Right atrium auricular region (tissue), 2 donors: ENCODE measurements around the gene POLG. TPM values are rescaled to one million over a fixed set of nuclear protein-coding genes. Genes with fewer than 3 reads are reported as not detected.

Source experiments
- DNase-seq: peaks from one replicate; pipeline ENCODE4 v3.0.0-alpha.2; 2019; ENCODE audit warnings: low spot score
- H3K27ac ChIP-seq, 2 donors: fragments of 200-600 bp; sonication (generic); 1 replicate in 1 of 2; 2 replicates in 1 of 2; pipeline ENCODE4 v1.5.1; 2016 to 2019
- H3K27me3 ChIP-seq, 2 donors: fragments of 200-600 bp; sonication (generic); one replicate each; pipeline versions ENCODE4 v1.5.1 to v1.6.0; 2017 to 2019
- H3K36me3 ChIP-seq: fragments of 200-600 bp; sonication (generic); one replicate; pipeline ENCODE4 v1.5.1; 2016
- H3K4me1 ChIP-seq, 2 donors: fragments of 200-600 bp; sonication (generic); one replicate each; pipeline versions ENCODE4 v1.5.1 to v1.6.0; 2017 to 2019
- H3K4me3 ChIP-seq, 2 donors: fragments of 200-600 bp; sonication (generic); 1 replicate in 1 of 2; 2 replicates in 1 of 2; pipeline ENCODE4 v1.5.1; 2017 to 2019; ENCODE audit warnings: mild to moderate bottlenecking in 1 of 2, moderate library complexity in 1 of 2
- H3K9me3 ChIP-seq, 2 donors: fragments of 200-600 bp; sonication (generic); one replicate each; pipeline ENCODE4 v1.5.1; 2019
- CTCF ChIP-seq, 2 donors: fragments of 200-600 bp; sonication (generic); IDR thresholded peaks; one replicate each; pipeline ENCODE4 v1.5.1; 2019; ENCODE audit warnings: antibody characterized with exemption in 2 of 2
- total RNA-seq, 2 donors: library from RNA; depleted of rRNA; stranded (reverse); fragments of >200 nt; gene quantifications; one replicate each; pipeline ENCODE4 v1.1.0, GENCODE V29; 2016

The POLG gene
- total RNA-seq, 2 donors from 2014 or later, result 36.0 to 37.9 TPM

GRCh38 chr15:89367485-89368451, 33.1 kb upstream of the POLG start:
- Histone ChIP-seq H3K27me3 (peaks cover 65 to 85% of the 10 kb centered on the region in 2 donors), H3K4me3 (peak overlapping the region in 1 of 2 donors; percentile 26), H3K36me3 (no peaks in the 10 kb centered on the region), H3K4me1 (peaks cover 0 to 28% of the 10 kb centered on the region in 2 donors), H3K27ac (no peak overlapping the region), H3K9me3 (no peaks in the 10 kb centered on the region)
- no peak for TF ChIP-seq CTCF (IDR thresholded peaks at IDR 0.05)
- no peak for DNase-seq

- Histone ChIP-seq H3K36me3 (no peaks in the 10 kb centered on the region), H3K27me3 (peaks cover 63 to 85% of the 10 kb centered on the region in 2 donors), H3K9me3 (no peaks in the 10 kb centered on the region), H3K4me1 (peaks cover 0 to 35% of the 10 kb centered on the region in 2 donors), H3K4me3 (no peak overlapping the region), H3K27ac (no peak overlapping the region)
- TF ChIP-seq CTCF (IDR thresholded peaks at IDR 0.05), result no peak
- DNase-seq, result no peak
Observed at GRCh38 chr15:89366656-89367393, 32.2 kb upstream of the POLG start.

- no peak for TF ChIP-seq CTCF (IDR thresholded peaks at IDR 0.05)
- DNase-seq, result no peak
- Histone ChIP-seq H3K27me3 (peaks cover 56 to 76% of the 10 kb centered on the region in 2 donors), H3K36me3 (no peaks in the 10 kb centered on the region), H3K9me3 (no peaks in the 10 kb centered on the region), H3K4me3 (no peak overlapping the region), H3K4me1 (peaks cover 0 to 26% of the 10 kb centered on the region in 2 donors), H3K27ac (no peak overlapping the region)
Observed at GRCh38 chr15:89365462-89366065, 30.9 kb upstream of the POLG start.

GRCh38 chr15:89364741-89365450, 30.3 kb upstream of the POLG start:
- no peak overlapping the region for H3K4me3 ChIP-seq
- no peaks in the 10 kb centered on the region for H3K36me3 ChIP-seq
- no peak for DNase-seq
- no peak for TF ChIP-seq CTCF (IDR thresholded peaks at IDR 0.05)
- H3K4me1 ChIP-seq, result peaks cover 0 to 25% of the 10 kb centered on the region in 2 donors
- H3K27me3 ChIP-seq, result peaks cover 52 to 76% of the 10 kb centered on the region in 2 donors
- no peak overlapping the region for H3K27ac ChIP-seq
- no peaks in the 10 kb centered on the region for H3K9me3 ChIP-seq

- Histone ChIP-seq H3K4me3 (no peak overlapping the region), H3K27me3 (peaks cover 53 to 78% of the 10 kb centered on the region in 2 donors), H3K4me1 (peaks cover 0 to 27% of the 10 kb centered on the region in 2 donors), H3K9me3 (no peaks in the 10 kb centered on the region), H3K27ac (no peak overlapping the region), H3K36me3 (no peaks in the 10 kb centered on the region)
- no peak for TF ChIP-seq CTCF (IDR thresholded peaks at IDR 0.05)
- DNase-seq, result no peak
Observed at GRCh38 chr15:89364341-89364740, 29.7 kb upstream of the POLG start.
